Astrocyte (in vitro differentiated cells and primary cell): ENCODE data around the gene ORMDL3. TPM values are rescaled to one million over a fixed set of nuclear protein-coding genes. Genes with fewer than 3 reads are reported as not detected.

Source experiments
- DNase-seq: peaks from one replicate; pipeline ENCODE4 v3.0.0-alpha.2; 2010; ENCODE audit warnings: low read depth
- FAIRE-seq: peaks from 2 replicates; lab custom pipeline; 2011; peaks lifted over from hg19 to GRCh38; lab: Jason Lieb, UNC
- H2AFZ ChIP-seq: 2 replicates; pipeline ENCODE4 v1.6.0; 2012; ENCODE audit warnings: low read depth, low read length, inconsistent platforms
- H3K27ac ChIP-seq: 2 replicates; pipeline ENCODE4 v1.5.1; 2011; ENCODE audit warnings: low read depth, low read length, inconsistent platforms
- H3K27me3 ChIP-seq: 2 replicates; pipeline ENCODE4 v1.6.0; 2011; ENCODE audit warnings: low read length, inconsistent platforms; ENCODE audit not compliant: insufficient read depth
- H3K36me3 ChIP-seq: 2 replicates; pipeline ENCODE4 v1.5.1; 2011; ENCODE audit warnings: low read length, inconsistent platforms; ENCODE audit not compliant: insufficient read depth
- H3K4me1 ChIP-seq: 2 replicates; pipeline ENCODE4 v1.5.1; 2011; ENCODE audit warnings: low read length, inconsistent platforms; ENCODE audit not compliant: insufficient read depth
- H3K4me2 ChIP-seq: 2 replicates; pipeline ENCODE4 v1.6.0; 2012; ENCODE audit warnings: low read length, inconsistent platforms
- H3K4me3 ChIP-seq: 2 replicates; pipeline ENCODE4 v1.5.1; 2011; ENCODE audit warnings: low read depth, mild to moderate bottlenecking, low read length, inconsistent platforms; ENCODE audit not compliant: insufficient read depth
- H3K79me2 ChIP-seq: 2 replicates; pipeline ENCODE4 v1.6.0; 2012; ENCODE audit warnings: mild to moderate bottlenecking, low read length, inconsistent platforms; ENCODE audit not compliant: insufficient read depth
- H3K9ac ChIP-seq: 2 replicates; pipeline ENCODE4 v1.6.0; 2012; ENCODE audit warnings: mild to moderate bottlenecking, low read length, inconsistent platforms
- H3K9me3 ChIP-seq: 2 replicates; pipeline ENCODE4 v1.5.1; 2012; ENCODE audit warnings: low read depth, mild to moderate bottlenecking, low read length, inconsistent platforms; ENCODE audit not compliant: insufficient read depth
- H4K20me1 ChIP-seq: 2 replicates; pipeline ENCODE4 v1.6.0; 2012; ENCODE audit warnings: low read length, inconsistent platforms; ENCODE audit not compliant: insufficient read depth
- H3K27ac Mint-ChIP-seq: one replicate; pipeline ENCODE4 v1.8.0; 2021; ENCODE audit warnings: mild to moderate bottlenecking, mixed read lengths; ENCODE audit not compliant: unreplicated experiment
- H3K27me3 Mint-ChIP-seq: one replicate; pipeline ENCODE4 v1.8.0; 2021; ENCODE audit warnings: low read depth, mixed read lengths; ENCODE audit not compliant: unreplicated experiment
- H3K36me3 Mint-ChIP-seq: one replicate; pipeline ENCODE4 v1.8.0; 2021; ENCODE audit warnings: low read depth, mixed read lengths; ENCODE audit not compliant: unreplicated experiment
- H3K4me1 Mint-ChIP-seq: one replicate; pipeline ENCODE4 v1.8.0; 2021; ENCODE audit warnings: low read depth, mixed read lengths; ENCODE audit not compliant: unreplicated experiment
- H3K4me3 Mint-ChIP-seq: one replicate; pipeline ENCODE4 v1.8.0; 2021; ENCODE audit warnings: mild to moderate bottlenecking, moderate library complexity, mixed read lengths; ENCODE audit not compliant: unreplicated experiment
- H3K9me3 Mint-ChIP-seq: one replicate; pipeline ENCODE4 v1.8.0; 2021; ENCODE audit warnings: mild to moderate bottlenecking, mixed read lengths; ENCODE audit not compliant: unreplicated experiment
- EZH2 ChIP-seq: IDR thresholded peaks from 2 replicates; pipeline ENCODE4 v1.6.1; 2012; ENCODE audit warnings: mild to moderate bottlenecking, low read length, inconsistent platforms; ENCODE audit not compliant: insufficient read depth
- total RNA-seq: library from RNA; stranded (reverse); gene quantifications from 2 replicates; pipeline ENCODE4 v1.2.1, GENCODE V29; 2021
- TF ChIP-seq, protein P1 (sequence below): IDR thresholded peaks from 2 replicates; pipeline ENCODE4 v1.5.1; 2011; ENCODE audit warnings: low read depth, mild to moderate bottlenecking, inconsistent platforms, low read length, moderate library complexity; ENCODE audit not compliant: insufficient read depth

Gene ORMDL3
- total RNA-seq, 1 donor from 2014 or later = 65.3 TPM

DNA sequence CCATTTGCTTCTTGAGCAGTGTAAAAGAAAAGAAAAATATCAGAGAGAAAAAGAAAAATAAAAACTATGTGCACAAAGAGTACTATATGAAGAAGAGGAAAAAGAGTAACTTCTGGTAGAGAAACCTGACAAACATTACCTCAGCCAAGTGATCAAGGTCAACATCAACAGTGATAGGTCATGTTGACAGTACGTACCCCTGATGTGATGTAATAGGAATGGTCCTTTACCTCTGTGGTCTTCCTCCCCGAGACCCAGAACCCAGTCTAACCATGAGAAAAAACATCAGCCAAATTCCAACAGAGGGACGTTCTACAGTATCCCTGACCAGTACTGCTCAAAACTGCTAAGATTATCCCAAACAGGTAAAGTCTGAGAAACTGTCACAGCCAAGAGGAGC lies 13.4 kb downstream of the ORMDL3 start:
- Histone ChIP-seq H3K36me3 (peaks cover 3% of the 10 kb centered on the region), H3K4me3 (no peak overlapping the region), H2AFZ (no peak overlapping the region), H3K27me3 (no peaks in the 10 kb centered on the region), H3K9ac (no peak overlapping the region), H3K4me2 (no peak overlapping the region), H3K4me1 (no peaks in the 10 kb centered on the region), H3K79me2 (no peaks in the 10 kb centered on the region), H3K9me3 (no peaks in the 10 kb centered on the region), H3K27ac (no peak overlapping the region), H4K20me1 (no peaks in the 10 kb centered on the region)
- H3K27ac Mint-ChIP-seq = no peak overlapping the region
- H3K36me3 Mint-ChIP-seq = peaks cover 39% of the 10 kb centered on the region
- H3K4me1 Mint-ChIP-seq = no peaks in the 10 kb centered on the region
- FAIRE-seq (no peak), DNase-seq (no peak)
- no peak overlapping the region for H3K4me3 Mint-ChIP-seq
- TF ChIP-seq EZH2 = no peak
- TF ChIP-seq, protein P1, sequence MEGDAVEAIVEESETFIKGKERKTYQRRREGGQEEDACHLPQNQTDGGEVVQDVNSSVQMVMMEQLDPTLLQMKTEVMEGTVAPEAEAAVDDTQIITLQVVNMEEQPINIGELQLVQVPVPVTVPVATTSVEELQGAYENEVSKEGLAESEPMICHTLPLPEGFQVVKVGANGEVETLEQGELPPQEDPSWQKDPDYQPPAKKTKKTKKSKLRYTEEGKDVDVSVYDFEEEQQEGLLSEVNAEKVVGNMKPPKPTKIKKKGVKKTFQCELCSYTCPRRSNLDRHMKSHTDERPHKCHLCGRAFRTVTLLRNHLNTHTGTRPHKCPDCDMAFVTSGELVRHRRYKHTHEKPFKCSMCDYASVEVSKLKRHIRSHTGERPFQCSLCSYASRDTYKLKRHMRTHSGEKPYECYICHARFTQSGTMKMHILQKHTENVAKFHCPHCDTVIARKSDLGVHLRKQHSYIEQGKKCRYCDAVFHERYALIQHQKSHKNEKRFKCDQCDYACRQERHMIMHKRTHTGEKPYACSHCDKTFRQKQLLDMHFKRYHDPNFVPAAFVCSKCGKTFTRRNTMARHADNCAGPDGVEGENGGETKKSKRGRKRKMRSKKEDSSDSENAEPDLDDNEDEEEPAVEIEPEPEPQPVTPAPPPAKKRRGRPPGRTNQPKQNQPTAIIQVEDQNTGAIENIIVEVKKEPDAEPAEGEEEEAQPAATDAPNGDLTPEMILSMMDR = no peak
- no peaks in the 10 kb centered on the region for H3K27me3 Mint-ChIP-seq
- H3K9me3 Mint-ChIP-seq = no peaks in the 10 kb centered on the region

DNA sequence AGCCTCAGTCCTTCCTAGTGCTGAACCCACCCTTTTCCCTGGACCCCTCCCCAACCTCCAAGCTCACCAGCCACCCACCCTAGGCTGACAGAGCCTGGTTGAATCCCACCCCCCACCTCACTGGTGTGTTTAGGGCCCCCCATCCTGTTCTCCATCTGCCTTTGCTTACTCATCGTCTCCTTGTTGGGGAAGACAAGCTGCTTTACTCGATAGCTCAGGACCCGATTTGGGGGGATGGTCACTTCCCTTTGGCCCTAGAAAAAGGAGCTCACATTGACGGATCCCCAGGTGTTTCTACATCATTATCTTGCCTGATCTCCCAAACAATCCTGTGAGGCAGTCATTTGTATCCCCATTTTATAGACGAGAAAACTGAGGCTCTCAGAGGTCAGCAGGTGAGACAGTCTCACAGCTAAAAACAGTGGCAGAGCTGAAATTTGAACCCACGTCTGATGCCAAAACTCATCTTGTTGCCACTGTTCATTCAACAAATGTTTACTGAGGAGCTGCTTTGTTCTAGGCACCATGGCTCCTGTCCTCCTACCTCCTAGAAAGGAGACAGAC lies 18.5 kb downstream of the ORMDL3 start:
- Histone ChIP-seq H3K4me1 (no peaks in the 10 kb centered on the region), H3K4me3 (no peak overlapping the region), H3K36me3 (peaks cover 2% of the 10 kb centered on the region), H3K9ac (no peak overlapping the region), H2AFZ (no peak overlapping the region), H4K20me1 (no peaks in the 10 kb centered on the region), H3K9me3 (no peaks in the 10 kb centered on the region), H3K27me3 (no peaks in the 10 kb centered on the region), H3K79me2 (no peaks in the 10 kb centered on the region), H3K4me2 (no peak overlapping the region), H3K27ac (no peak overlapping the region)
- H3K27ac Mint-ChIP-seq = no peak overlapping the region
- FAIRE-seq (no peak), DNase-seq (no peak)
- no peak overlapping the region for H3K4me3 Mint-ChIP-seq
- no peaks in the 10 kb centered on the region for H3K4me1 Mint-ChIP-seq
- no peaks in the 10 kb centered on the region for H3K27me3 Mint-ChIP-seq
- TF ChIP-seq, protein P1 = no peak
- TF ChIP-seq EZH2 = no peak
- peaks cover 5% of the 10 kb centered on the region for H3K9me3 Mint-ChIP-seq
- H3K36me3 Mint-ChIP-seq = peaks cover 40% of the 10 kb centered on the region

DNA sequence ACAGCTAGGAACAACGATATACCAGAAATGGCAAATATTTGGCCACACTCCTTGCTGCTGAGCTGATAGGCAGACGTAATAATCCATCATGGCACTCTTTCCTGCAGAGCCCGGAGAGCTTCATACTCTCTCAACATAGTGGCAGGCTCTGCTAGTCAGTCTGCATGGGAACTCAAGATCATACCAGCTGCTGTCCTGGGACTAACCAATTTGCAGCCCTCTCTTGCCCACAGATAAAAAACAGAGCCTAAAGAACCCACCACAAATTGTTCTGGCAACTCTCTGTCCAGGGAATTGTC lies 22.5 kb downstream of the ORMDL3 start:
- Mint-ChIP-seq H3K36me3 (peaks cover 27% of the 10 kb centered on the region), H3K4me3 (no peak overlapping the region), H3K27ac (no peak overlapping the region), H3K27me3 (no peaks in the 10 kb centered on the region), H3K9me3 (peaks cover 5% of the 10 kb centered on the region), H3K4me1 (peaks cover 5% of the 10 kb centered on the region)
- Histone ChIP-seq H3K9ac (no peak overlapping the region), H3K27me3 (no peaks in the 10 kb centered on the region), H3K9me3 (no peaks in the 10 kb centered on the region), H3K36me3 (peaks cover 2% of the 10 kb centered on the region), H3K4me2 (no peak overlapping the region), H3K4me1 (no peaks in the 10 kb centered on the region), H4K20me1 (no peaks in the 10 kb centered on the region), H3K79me2 (no peaks in the 10 kb centered on the region), H3K27ac (no peak overlapping the region), H2AFZ (no peak overlapping the region), H3K4me3 (no peak overlapping the region)
- DNase-seq (no peak), FAIRE-seq (no peak)
- no peak for TF ChIP-seq EZH2
- TF ChIP-seq, protein P1 = no peak
